Lower leg skin (tissue), 4 donors: Measurements from ENCODE around the gene LHX4. TPM values are rescaled to one million over a fixed set of nuclear protein-coding genes. Genes with fewer than 3 reads are reported as not detected.
"Not testable (repeated sequence)": the region's sequence is repeated elsewhere in the genome, so short reads cannot be mapped to it uniquely, and the experiment has no call there.

ENCODE experiments used
- DNase-seq, 2 donors: peaks; one replicate each; pipeline ENCODE4 v3.0.0-alpha.2; 2019; ENCODE audit warnings: low spot score in 2 of 2
- H3K4me3 ChIP-seq: fragments of 200-600 bp; sonication (generic); 2 replicates; pipeline ENCODE4 v1.5.1; 2017; ENCODE audit warnings: mild to moderate bottlenecking, low read depth; ENCODE audit not compliant: poor library complexity, severe bottlenecking
- POLR2A ChIP-seq, 2 donors: fragments of 450-650 bp; IDR thresholded peaks; one replicate each; pipeline ENCODE4 v1.6.1; 2016 to 2017; ENCODE audit warnings: antibody characterized with exemption in 2 of 2, mild to moderate bottlenecking in 1 of 2, moderate library complexity in 1 of 2
- WGBS, 2 donors: methylation state at CpG; one replicate each; pipeline ENCODE4 v1.1.5; 2018; 5-methylcytosine and 5-hydroxymethylcytosine counted together
- intact Hi-C: fragments of 100-400 bp; cut with DNase I; formaldehyde crosslinking; loops from one replicate; pipeline ENCODE4 v1.15.0; 2023; ENCODE audit warnings: low total_unique reads
- total RNA-seq, 4 donors: library from RNA; depleted of rRNA; stranded (reverse); fragments of >200 nt; gene quantifications; one replicate each; pipeline ENCODE4 v1.1.0, GENCODE V29; 2016
- TF ChIP-seq, protein P1 (sequence below), 3 donors: fragments of 450-650 bp; IDR thresholded peaks; one replicate each; pipeline ENCODE4 v1.5.1; 2016; ENCODE audit warnings: antibody characterized with exemption in 3 of 3, mild to moderate bottlenecking in 3 of 3, moderate library complexity in 2 of 3

The LHX4 gene
- total RNA-seq, 4 donors from 2014 or later = 0.08 to 0.32 (median 0.17) TPM; not detected in 1

DNA sequence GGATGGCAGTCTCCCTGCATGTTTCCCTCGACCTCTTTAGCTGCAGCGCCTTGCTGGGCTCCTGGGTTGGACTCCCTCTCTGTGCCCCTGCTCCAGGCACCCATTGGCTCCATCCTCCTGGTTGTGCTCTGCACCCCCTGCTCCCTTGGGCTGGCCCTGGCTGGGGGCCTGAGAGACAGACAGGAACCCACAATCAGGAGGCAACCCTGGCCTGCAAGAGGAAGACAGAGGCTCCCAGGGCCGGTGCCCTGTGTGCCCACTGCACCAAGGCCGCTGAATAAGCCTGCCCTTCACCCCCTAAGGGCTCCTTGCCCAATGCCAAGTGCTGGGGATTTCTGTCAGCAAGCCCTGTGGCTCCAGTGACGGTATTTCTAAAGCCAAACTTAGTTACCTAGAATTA lies 31.5 kb upstream of the LHX4 start:
- intact Hi-C loops = no loop called here
- no peak overlapping the region for H3K4me3 ChIP-seq
- DNase-seq = no peak
- TF ChIP-seq, protein P1, sequence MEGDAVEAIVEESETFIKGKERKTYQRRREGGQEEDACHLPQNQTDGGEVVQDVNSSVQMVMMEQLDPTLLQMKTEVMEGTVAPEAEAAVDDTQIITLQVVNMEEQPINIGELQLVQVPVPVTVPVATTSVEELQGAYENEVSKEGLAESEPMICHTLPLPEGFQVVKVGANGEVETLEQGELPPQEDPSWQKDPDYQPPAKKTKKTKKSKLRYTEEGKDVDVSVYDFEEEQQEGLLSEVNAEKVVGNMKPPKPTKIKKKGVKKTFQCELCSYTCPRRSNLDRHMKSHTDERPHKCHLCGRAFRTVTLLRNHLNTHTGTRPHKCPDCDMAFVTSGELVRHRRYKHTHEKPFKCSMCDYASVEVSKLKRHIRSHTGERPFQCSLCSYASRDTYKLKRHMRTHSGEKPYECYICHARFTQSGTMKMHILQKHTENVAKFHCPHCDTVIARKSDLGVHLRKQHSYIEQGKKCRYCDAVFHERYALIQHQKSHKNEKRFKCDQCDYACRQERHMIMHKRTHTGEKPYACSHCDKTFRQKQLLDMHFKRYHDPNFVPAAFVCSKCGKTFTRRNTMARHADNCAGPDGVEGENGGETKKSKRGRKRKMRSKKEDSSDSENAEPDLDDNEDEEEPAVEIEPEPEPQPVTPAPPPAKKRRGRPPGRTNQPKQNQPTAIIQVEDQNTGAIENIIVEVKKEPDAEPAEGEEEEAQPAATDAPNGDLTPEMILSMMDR (IDR thresholded peaks at IDR 0.05) = no peak
- no peak for TF ChIP-seq POLR2A (IDR thresholded peaks at IDR 0.05)
- 93 to 95% methylated on average over 4 to 5 of the region's 5 CpGs for WGBS, 2 donors

DNA sequence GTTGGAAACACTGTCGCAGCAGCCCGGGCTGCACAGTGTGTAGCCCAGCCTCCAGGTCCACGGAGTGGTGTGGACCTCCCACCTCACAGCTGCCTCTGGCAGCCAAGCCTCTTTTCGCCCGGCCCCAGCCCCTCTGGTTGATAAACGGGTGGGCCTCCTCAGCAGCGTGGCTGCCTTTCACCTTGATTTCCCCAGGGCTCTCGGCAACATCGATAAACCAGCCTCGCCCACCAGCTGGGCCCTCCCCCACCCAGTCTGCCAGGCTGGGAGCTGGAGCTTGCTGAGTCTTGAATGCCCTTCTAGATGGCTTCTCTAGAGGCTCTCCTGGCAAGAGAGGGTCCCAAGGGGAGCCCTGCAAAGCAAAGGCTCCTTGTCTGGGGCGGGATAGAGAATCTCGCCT lies 31.0 kb upstream of the LHX4 start:
- 82 to 83% methylated on average over 10 to 12 of the region's 12 CpGs for WGBS, 2 donors
- no peak for TF ChIP-seq POLR2A (IDR thresholded peaks at IDR 0.05)
- TF ChIP-seq, protein P1 (IDR thresholded peaks at IDR 0.05) = no peak
- no peak overlapping the region for H3K4me3 ChIP-seq
- intact Hi-C loops = no loop called here
- no peak for DNase-seq

DNA sequence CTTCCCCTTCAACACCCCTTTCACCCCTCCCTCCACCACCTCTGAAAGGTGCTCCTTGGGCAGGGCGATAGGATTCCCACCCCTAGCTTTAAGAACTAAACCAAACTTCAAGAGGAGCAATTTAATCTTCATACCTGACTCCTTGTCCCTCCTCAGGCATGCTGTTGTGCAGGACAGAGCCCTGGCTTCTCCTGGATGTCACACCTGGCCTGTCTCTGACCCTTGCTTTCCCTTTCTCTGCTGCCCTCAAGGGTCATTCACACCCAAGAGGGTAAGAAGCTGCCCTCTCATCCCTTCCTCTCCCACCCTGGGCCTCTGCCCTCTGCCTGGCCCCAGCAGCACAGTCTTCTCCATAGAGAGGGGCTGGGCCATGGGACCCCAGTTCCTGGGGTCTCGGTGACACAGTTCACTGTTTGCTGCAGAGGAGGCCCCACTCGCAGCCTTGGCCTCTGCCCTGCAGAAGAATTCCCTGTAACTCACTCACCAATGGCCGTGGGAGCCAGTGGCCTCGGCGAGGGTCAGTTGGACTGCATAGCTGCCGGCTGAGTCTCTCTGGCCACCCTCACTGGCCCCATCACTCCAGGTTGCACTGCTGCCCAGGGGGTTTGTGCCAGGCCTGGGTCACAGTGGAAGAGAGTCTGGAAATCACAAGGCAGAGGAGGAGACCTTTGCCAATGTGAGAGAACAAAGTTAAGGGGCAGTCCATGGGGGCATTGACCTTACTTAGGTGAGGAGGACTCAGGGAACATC lies 28.4 kb upstream of the LHX4 start:
- intact Hi-C loops = no loop called here
- no peak overlapping the region for H3K4me3 ChIP-seq
- WGBS, 2 donors = 86 to 98% methylated on average over 7 of the region's 7 CpGs
- TF ChIP-seq, protein P1 (IDR thresholded peaks at IDR 0.05) = no peak
- TF ChIP-seq POLR2A (IDR thresholded peaks at IDR 0.05) = no peak
- no peak for DNase-seq

DNA sequence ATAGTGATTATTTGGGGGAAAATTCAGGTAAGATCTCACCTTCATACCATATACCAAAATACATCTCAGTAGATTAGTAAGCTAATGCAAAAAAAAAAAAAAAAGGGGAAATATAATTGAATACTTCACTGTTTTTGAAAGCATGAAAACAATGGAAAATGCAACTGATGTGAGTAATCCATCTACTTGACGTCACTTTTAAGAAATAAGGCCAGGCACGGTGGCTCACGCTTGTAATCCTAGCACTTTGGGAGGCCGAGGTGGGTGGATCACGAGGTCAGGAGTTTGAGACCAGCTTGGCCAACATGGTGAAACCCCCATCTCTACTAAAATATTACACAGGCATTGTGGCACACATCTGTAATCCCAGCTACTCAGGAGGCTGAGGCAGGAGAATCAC lies 27.5 kb upstream of the LHX4 start:
- WGBS, 2 donors = 81 to 88% methylated on average over 5 of the region's 5 CpGs
- H3K4me3 ChIP-seq, intact Hi-C loops, DNase-seq: not testable (repeated sequence)

DNA sequence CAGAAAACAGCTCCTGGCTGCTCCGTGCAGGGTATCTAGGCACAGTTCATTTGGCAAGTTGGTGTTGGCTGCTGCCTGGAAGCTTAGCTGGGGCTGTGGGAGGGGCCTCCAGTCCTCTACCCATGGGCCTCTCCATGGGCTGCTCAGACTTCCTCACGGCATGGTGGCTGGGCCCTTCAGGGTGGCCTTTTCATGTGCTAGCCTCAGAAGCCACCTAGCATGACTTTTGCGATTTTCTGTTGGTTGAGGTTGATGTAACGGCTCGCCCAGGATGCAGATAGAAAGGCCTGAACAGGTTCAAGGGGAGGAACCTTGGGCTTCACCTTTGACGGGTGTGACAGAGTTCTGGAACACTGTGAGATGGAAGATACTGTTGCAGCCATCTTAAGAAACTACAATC lies 25.8 kb upstream of the LHX4 start:
- TF ChIP-seq, protein P1 (IDR thresholded peaks at IDR 0.05) = no peak
- TF ChIP-seq POLR2A (IDR thresholded peaks at IDR 0.05) = no peak
- no peak overlapping the region for H3K4me3 ChIP-seq
- intact Hi-C loops = no loop called here
- 76 to 80% methylated on average over 5 to 6 of the region's 6 CpGs for WGBS, 2 donors
- DNase-seq = no peak

DNA sequence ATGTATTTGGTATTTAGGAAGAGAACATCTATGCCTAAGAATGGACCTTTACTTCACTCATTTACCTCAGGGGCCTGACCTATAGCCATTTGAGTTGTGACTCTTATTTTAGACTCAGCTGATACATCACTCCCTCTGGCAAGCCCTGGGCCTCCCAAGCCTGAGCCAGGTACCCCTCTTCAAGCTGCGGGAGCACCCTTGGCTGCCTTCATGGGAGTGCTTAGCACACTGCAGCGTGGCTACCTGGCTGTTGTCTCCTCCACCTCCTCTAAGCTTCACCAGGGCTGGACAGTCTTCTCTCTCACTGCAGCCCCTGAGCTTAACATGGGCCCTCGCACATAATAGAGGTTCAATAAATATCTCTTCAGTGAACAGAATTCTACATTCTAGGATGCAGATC lies 23.5 kb upstream of the LHX4 start:
- intact Hi-C loops = no loop called here
- no peak overlapping the region for H3K4me3 ChIP-seq
- 90 to 95% methylated on average over 3 of the region's 3 CpGs for WGBS, 2 donors
- TF ChIP-seq POLR2A (IDR thresholded peaks at IDR 0.05) = no peak
- TF ChIP-seq, protein P1 (IDR thresholded peaks at IDR 0.05) = no peak
- DNase-seq = no peak
